GM23248 (cell line): ENCODE data around the gene FAXC.

Source experiments
- EZH2 ChIP-seq: fragments of 200-600 bp; sonication (generic); IDR thresholded peaks from 2 replicates; pipeline ENCODE4 v1.6.1; 2018; ENCODE audit warnings: antibody characterized with exemption, mild to moderate bottlenecking; ENCODE audit not compliant: insufficient read depth, poor library complexity, severe bottlenecking
- EZH2phosphoT487 ChIP-seq: fragments of 200-600 bp; sonication (generic); IDR thresholded peaks from 2 replicates; pipeline ENCODE4 v1.6.1; 2018; ENCODE audit warnings: antibody characterized with exemption, moderate library complexity, mild to moderate bottlenecking, low read depth; ENCODE audit not compliant: insufficient read depth

DNA sequence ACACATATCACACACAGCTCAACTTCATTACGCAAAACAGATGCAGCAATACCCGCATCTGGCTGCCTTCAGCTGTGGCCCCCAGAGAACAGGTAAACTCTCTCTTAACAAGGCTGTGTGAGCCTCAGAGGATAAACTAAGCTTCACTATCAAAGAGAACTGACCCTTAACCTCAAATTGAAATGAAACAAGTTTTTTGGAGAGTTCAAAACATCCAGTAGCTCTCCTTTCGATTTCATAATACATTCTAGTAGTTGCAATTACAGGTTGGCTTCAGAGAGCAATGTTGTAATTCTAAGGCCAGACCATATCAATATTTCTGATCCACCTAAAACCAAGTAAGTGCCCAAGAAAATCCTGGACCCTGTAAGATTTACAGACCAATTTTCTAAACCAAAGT lies 113.5 kb downstream of the FAXC start:
- TF ChIP-seq EZH2, result no peak
- TF ChIP-seq EZH2phosphoT487, result no peak
